ENCODE measurements around the gene ZNF124. TPM values are rescaled to one million over a fixed set of nuclear protein-coding genes. Genes with fewer than 3 reads are reported as not detected.

ZNF124 gene
- total and polyA plus RNA-seq, 4 donors: 1.1 to 19.7 (median 6.9) TPM

DNA sequence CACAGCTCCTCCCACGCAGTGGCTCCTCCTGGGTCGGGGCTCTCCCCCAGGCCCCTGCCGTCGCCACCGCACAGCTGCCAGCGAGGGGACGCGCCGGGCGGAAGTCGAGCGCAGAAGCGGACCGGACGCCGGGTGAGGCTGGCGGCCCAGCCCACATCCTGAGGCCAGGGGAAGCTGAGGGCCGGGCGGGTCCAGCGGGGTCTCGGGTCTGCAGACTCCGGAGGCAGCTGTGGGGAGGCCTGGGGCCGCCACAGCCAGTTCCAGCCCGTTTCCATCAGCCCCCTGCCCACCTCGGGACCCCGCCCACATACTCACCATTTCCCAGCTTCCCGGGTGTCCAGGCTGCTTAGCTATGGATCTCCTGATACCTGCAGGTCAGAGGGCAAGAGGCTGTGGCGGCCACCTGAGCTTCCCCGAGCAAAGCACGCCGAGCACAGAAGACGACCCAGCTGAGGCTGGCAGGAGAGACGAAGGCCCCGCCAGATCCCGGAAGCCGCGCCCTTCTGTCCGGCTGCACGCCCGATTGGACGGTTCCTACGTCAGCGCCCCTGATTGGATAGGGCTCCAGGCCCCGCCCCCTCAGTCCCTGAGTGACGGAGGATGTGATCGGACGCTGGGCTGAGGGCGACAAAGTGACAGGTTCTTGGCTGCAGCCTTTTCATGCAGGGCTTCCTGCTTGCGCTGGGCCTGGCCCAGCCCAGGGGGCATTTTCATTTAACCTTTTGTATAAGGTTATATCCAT, 38.7 kb upstream of the ZNF124 start:
- peaks cover 0 to 3% (median 3%) of the 10 kb centered on the region in 4 donors for H3K36me3 ChIP-seq (ENCODE audit: control insufficient read depth in 4 of 4, insufficient read depth in 3 of 4, low read depth in 1 of 4, low read length in 3 of 4)
- WGBS: under 1% methylated on average over 49 of the region's 49 CpGs
- TF ChIP-seq EGR1 (IDR thresholded peaks at IDR 0.05; ENCODE audit: low read depth in 2 of 2) (peak in 1 of 2 donors; percentile 23), YY1 (IDR thresholded peaks at IDR 0.05) (peak; percentile 43), NR2F2 (IDR thresholded peaks at IDR 0.05) (no peak), RAD21 (IDR thresholded peaks at IDR 0.05) (peak in 1 of 2 donors; percentile 22), CTCF (IDR thresholded peaks at IDR 0.05; ENCODE audit: low read depth, low read length, missing input control) (no peak), TAF1 (conservative IDR thresholded peaks at IDR 0.05) (no peak), FOXA1 (IDR thresholded peaks at IDR 0.05) (no peak), SP1 (IDR thresholded peaks at IDR 0.05) (peak; percentile 79), MAX (IDR thresholded peaks at IDR 0.05) (peak; percentile 60), FOXA2 (IDR thresholded peaks at IDR 0.05) (no peak), GABPA (IDR thresholded peaks at IDR 0.05 in 1 of 2, conservative IDR thresholded peaks at IDR 0.05 in 1 of 2) (peak; percentile 14 to 77), HNF4A (conservative IDR thresholded peaks at IDR 0.05) (no peak), HNF4G (IDR thresholded peaks at IDR 0.05) (no peak), JUND (IDR thresholded peaks at IDR 0.05) (peak in 1 of 2 donors; percentile 14)
- TF ChIP-seq, protein P1, sequence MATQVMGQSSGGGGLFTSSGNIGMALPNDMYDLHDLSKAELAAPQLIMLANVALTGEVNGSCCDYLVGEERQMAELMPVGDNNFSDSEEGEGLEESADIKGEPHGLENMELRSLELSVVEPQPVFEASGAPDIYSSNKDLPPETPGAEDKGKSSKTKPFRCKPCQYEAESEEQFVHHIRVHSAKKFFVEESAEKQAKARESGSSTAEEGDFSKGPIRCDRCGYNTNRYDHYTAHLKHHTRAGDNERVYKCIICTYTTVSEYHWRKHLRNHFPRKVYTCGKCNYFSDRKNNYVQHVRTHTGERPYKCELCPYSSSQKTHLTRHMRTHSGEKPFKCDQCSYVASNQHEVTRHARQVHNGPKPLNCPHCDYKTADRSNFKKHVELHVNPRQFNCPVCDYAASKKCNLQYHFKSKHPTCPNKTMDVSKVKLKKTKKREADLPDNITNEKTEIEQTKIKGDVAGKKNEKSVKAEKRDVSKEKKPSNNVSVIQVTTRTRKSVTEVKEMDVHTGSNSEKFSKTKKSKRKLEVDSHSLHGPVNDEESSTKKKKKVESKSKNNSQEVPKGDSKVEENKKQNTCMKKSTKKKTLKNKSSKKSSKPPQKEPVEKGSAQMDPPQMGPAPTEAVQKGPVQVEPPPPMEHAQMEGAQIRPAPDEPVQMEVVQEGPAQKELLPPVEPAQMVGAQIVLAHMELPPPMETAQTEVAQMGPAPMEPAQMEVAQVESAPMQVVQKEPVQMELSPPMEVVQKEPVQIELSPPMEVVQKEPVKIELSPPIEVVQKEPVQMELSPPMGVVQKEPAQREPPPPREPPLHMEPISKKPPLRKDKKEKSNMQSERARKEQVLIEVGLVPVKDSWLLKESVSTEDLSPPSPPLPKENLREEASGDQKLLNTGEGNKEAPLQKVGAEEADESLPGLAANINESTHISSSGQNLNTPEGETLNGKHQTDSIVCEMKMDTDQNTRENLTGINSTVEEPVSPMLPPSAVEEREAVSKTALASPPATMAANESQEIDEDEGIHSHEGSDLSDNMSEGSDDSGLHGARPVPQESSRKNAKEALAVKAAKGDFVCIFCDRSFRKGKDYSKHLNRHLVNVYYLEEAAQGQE (IDR thresholded peaks at IDR 0.05): no peak
- TF ChIP-seq, protein P2, sequence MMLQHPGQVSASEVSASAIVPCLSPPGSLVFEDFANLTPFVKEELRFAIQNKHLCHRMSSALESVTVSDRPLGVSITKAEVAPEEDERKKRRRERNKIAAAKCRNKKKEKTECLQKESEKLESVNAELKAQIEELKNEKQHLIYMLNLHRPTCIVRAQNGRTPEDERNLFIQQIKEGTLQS (IDR thresholded peaks at IDR 0.05): no peak
- TF ChIP-seq, protein P3, sequence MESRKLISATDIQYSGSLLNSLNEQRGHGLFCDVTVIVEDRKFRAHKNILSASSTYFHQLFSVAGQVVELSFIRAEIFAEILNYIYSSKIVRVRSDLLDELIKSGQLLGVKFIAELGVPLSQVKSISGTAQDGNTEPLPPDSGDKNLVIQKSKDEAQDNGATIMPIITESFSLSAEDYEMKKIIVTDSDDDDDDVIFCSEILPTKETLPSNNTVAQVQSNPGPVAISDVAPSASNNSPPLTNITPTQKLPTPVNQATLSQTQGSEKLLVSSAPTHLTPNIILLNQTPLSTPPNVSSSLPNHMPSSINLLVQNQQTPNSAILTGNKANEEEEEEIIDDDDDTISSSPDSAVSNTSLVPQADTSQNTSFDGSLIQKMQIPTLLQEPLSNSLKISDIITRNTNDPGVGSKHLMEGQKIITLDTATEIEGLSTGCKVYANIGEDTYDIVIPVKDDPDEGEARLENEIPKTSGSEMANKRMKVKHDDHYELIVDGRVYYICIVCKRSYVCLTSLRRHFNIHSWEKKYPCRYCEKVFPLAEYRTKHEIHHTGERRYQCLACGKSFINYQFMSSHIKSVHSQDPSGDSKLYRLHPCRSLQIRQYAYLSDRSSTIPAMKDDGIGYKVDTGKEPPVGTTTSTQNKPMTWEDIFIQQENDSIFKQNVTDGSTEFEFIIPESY (IDR thresholded peaks at IDR 0.05): no peak
- peak overlapping the region; percentile 31 to 52 for H3K9ac ChIP-seq (ENCODE audit: low read depth in 1 of 2, low read length in 2 of 2)
- H3K9me3 ChIP-seq (ENCODE audit: control insufficient read depth in 4 of 4, low read length in 3 of 4): no peaks in the 10 kb centered on the region
- H3K4me3 ChIP-seq (ENCODE audit: low read depth in 1 of 3, low read length in 3 of 3): peak overlapping the region; percentile 81 to 83 (median 82)
- peak overlapping the region; percentile 59 to 74 for H3K27ac ChIP-seq (ENCODE audit: low read depth in 1 of 2, low read length in 2 of 2)
- H3K4me1 ChIP-seq (ENCODE audit: control insufficient read depth in 4 of 4, insufficient read depth in 4 of 4, low read length in 3 of 4): peaks cover 3 to 11% (median 5%) of the 10 kb centered on the region in 4 donors
- no peaks in the 10 kb centered on the region for H3K27me3 ChIP-seq (ENCODE audit: control insufficient read depth in 4 of 4, insufficient read depth in 4 of 4, low read length in 3 of 4)
- DNase-seq (ENCODE audit: low spot score): peak; percentile 98

Data from liver (tissue), 9 donors.